K562 (cell line): ENCODE data around the gene PCCA.

Experiments
- ATF3 ChIP-seq, 2 experiments: fragments of 450-650 bp in 1 of 2; sonication (generic) in 1 of 2; formaldehyde crosslinking in 1 of 2; IDR thresholded peaks in 1 of 2; conservative IDR thresholded peaks in 1 of 2; 2 replicates each; pipeline versions ENCODE4 v1.6.1 to v1.8.1; 2016 to 2023; ENCODE audit warnings: mild to moderate bottlenecking in 2 of 2, moderate library complexity in 2 of 2, inconsistent platforms in 1 of 2, missing genetic modification reagents in 1 of 2
- CTCF ChIP-seq, 3 experiments: IDR thresholded peaks in 2 of 3; conservative IDR thresholded peaks in 1 of 3; 2 replicates each; pipeline ENCODE4 v1.5.1; 2011 to 2012; ENCODE audit warnings: low read length in 3 of 3, mild to moderate bottlenecking in 3 of 3, control low read depth in 2 of 3, improper control_type of control experiment in 1 of 3, inconsistent platforms in 1 of 3, low read depth in 1 of 3, mixed read lengths in 1 of 3, moderate library complexity in 1 of 3; ENCODE audit not compliant: insufficient read depth in 2 of 3
- JUNB ChIP-seq: fragments of 450-650 bp; formaldehyde crosslinking; conservative IDR thresholded peaks from 2 replicates; pipeline ENCODE4 v1.4.0; 2020; ENCODE audit warnings: mild to moderate bottlenecking
- NFRKB ChIP-seq: fragments of 450-650 bp; IDR thresholded peaks from 2 replicates; pipeline ENCODE4 v1.6.1; 2016; ENCODE audit warnings: low read depth
- PBX2 ChIP-seq, 2 experiments: IDR thresholded peaks in 1 of 2; conservative IDR thresholded peaks in 1 of 2; 2 replicates each; pipeline ENCODE4 v1.6.1; 2016; ENCODE audit warnings: low read depth in 2 of 2, mild to moderate bottlenecking in 1 of 2, missing compliant biosample characterization in 1 of 2, missing genetic modification characterization in 1 of 2, moderate library complexity in 1 of 2
- POLR2AphosphoS2 ChIP-seq: IDR thresholded peaks from 2 replicates; pipeline ENCODE4 v1.6.1; 2012; ENCODE audit warnings: low read length, improper control_type of control experiment
- RCOR1 ChIP-seq, 2 experiments: IDR thresholded peaks; 2 replicates each; pipeline ENCODE4 v1.6.1; 2012; ENCODE audit warnings: low read depth in 2 of 2, low read length in 2 of 2, borderline replicate concordance in 1 of 2, improper control_type of control experiment in 1 of 2
- SAP30 ChIP-seq: fragments of 200-600 bp; sonication (generic); IDR thresholded peaks from 2 replicates; pipeline ENCODE4 v1.6.1; 2012; ENCODE audit warnings: borderline replicate concordance, low read depth, mild to moderate bottlenecking, moderate library complexity, low read length, control low read depth, inconsistent platforms; ENCODE audit not compliant: insufficient read depth, poor library complexity, severe bottlenecking
- TAF1 ChIP-seq: IDR thresholded peaks from 2 replicates; pipeline ENCODE4 v1.6.1; 2011; ENCODE audit warnings: mild to moderate bottlenecking, low read length, moderate library complexity; ENCODE audit not compliant: insufficient read depth, control insufficient read depth, severe bottlenecking; ENCODE audit errors: extremely low read depth
- ZBED1 ChIP-seq: IDR thresholded peaks from 2 replicates; pipeline ENCODE4 v1.6.1; 2014
- ZBTB26 ChIP-seq: fragments of 450-650 bp; formaldehyde crosslinking; IDR thresholded peaks from 2 replicates; pipeline ENCODE4 v1.4.0; 2022; ENCODE audit warnings: missing genetic modification characterization

- TF ChIP-seq RCOR1 (IDR thresholded peaks at IDR 0.05; ENCODE audit: borderline replicate concordance in 1 of 2, low read depth in 2 of 2, low read length in 2 of 2) (no peak), TAF1 (no peak), ATF3 (IDR thresholded peaks at IDR 0.05) (no peak), ATF3 (CRISPR knock-in tag; conservative IDR thresholded peaks at IDR 0.05) (no peak), SAP30 (no peak), CTCF (IDR thresholded peaks at IDR 0.05 in 2 of 3, conservative IDR thresholded peaks at IDR 0.05 in 1 of 3; ENCODE audit: insufficient read depth in 2 of 3, low read depth in 1 of 3, low read length in 3 of 3) (no peak), PBX2 (CRISPR knock-in tag; IDR thresholded peaks at IDR 0.05; ENCODE audit: low read depth) (no peak), PBX2 (tag; conservative IDR thresholded peaks at IDR 0.05; ENCODE audit: low read depth) (no peak), ZBTB26 (no peak), ZBED1 (no peak), POLR2AphosphoS2 (no peak), NFRKB (no peak), JUNB (CRISPR knock-in tag) (no peak)
These were observed 60.5 kb downstream of the PCCA start for GRCh38 chr13:100149389-100149788.
